Activated CD4-positive, alpha-beta memory T cell treated with anti-CD3 and anti-CD28 coated beads, Interleukin-2, amount 10 ng/mL, durations not matched to agents 7 days and 5 days (primary cell): ENCODE measurements around the gene NDUFS4. TPM values are rescaled to one million over a fixed set of nuclear protein-coding genes. Genes with fewer than 3 reads are reported as not detected.
A peak's percentile ranks its signal among the peaks of the same experiment; 100 is the strongest.
"Not testable (repeated sequence)": the region's sequence is repeated elsewhere in the genome, so short reads cannot be mapped to it uniquely, and the experiment has no call there.

Experiments used
- CTCF ChIA-PET: fragments of 350-600 bp; sonication (Branson Sonifier 250); formaldehyde crosslinking; loops from one replicate; lab custom pipeline; 2021; ENCODE audit warnings: antibody characterized with exemption, inconsistent platforms; lab: Charles Lee
- POLR2A ChIA-PET: fragments of 350-600 bp; sonication (Branson Sonifier 250); formaldehyde crosslinking; loops from one replicate; lab custom pipeline; 2021; ENCODE audit warnings: antibody characterized with exemption; lab: Charles Lee
- DNase-seq: peaks from one replicate; pipeline ENCODE4 v3.0.0-alpha.2; 2020
- H3K27ac Mint-ChIP-seq: one replicate; pipeline ENCODE4 v1.8.0; 2021; ENCODE audit warnings: mild to moderate bottlenecking, mixed read lengths
- H3K27me3 Mint-ChIP-seq: one replicate; pipeline ENCODE4 v1.8.0; 2021; ENCODE audit warnings: mixed read lengths
- H3K36me3 Mint-ChIP-seq: one replicate; pipeline ENCODE4 v1.8.0; 2021; ENCODE audit warnings: low read depth, mixed read lengths
- H3K4me1 Mint-ChIP-seq: one replicate; pipeline ENCODE4 v1.8.0; 2021; ENCODE audit warnings: mixed read lengths
- H3K4me3 Mint-ChIP-seq: one replicate; pipeline ENCODE4 v1.8.0; 2021; ENCODE audit warnings: mild to moderate bottlenecking, mixed read lengths
- H3K9me3 Mint-ChIP-seq: one replicate; pipeline ENCODE4 v1.8.0; 2021; ENCODE audit warnings: mixed read lengths
- total RNA-seq, 2 experiments: library from RNA; stranded (reverse); gene quantifications; one replicate each; pipeline ENCODE4 v1.2.3, GENCODE V29; 2021

Gene NDUFS4
- total RNA-seq = 10 to 100 TPM; 51.7 to 55.6 TPM

DNA sequence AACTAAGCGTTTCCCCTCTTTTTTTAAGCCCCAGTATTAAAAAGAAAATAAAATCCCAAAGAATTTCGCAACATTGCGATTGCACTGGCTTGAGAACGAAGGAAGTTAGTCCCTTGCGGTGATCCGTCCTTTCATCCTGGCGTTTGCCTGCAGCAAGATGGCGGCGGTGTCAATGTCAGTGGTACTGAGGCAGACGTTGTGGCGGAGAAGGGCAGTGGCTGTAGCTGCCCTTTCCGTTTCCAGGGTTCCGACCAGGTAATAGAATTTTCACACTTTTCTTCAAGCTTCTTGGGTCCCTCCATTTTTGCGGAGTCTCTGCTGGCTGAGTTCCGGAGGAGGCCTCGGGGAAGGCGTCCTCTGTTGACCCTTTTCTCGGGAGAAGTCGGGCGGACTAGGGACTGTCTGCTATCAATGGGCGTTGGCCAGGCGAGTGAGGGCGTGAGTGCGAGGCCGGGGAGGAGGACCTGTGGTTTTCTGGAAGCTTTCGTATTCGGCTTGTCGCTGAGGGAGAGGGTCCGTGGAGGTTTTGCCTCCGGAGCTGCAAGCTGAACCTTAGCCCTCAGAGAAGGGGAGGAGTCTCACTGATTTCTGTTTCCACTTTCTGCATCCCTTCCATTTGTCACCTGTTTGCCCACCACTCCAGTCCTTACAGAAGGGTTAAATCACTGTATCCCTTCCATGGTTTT, at the start of gene NDUFS4:
Gene NDUFS4, plus strand, starts transcription at position 134 of the 686 bp plus-strand sequence. Its CDS starts 24 bp downstream, at position 158.
- DNase-seq = peak; percentile 85
- Mint-ChIP-seq H3K27me3 (peaks cover 22% of the 10 kb centered on the region), H3K36me3 (peaks cover 11% of the 10 kb centered on the region), H3K4me3 (peak within 1 kb of the TSS; percentile 98), H3K27ac (peak within 1 kb of the TSS; percentile 88), H3K4me1 (peaks cover 26% of the 10 kb centered on the region), H3K9me3 (no peaks in the 10 kb centered on the region)
- ChIA-PET CTCF (no interaction called here), POLR2A (interaction anchor here (0.7 to 1.0 kb wide), 2 partner anchors 79 to 1234 kb away, joined by 3 to 4 read pairs; no protein-coding TSS in a partner anchor)

DNA sequence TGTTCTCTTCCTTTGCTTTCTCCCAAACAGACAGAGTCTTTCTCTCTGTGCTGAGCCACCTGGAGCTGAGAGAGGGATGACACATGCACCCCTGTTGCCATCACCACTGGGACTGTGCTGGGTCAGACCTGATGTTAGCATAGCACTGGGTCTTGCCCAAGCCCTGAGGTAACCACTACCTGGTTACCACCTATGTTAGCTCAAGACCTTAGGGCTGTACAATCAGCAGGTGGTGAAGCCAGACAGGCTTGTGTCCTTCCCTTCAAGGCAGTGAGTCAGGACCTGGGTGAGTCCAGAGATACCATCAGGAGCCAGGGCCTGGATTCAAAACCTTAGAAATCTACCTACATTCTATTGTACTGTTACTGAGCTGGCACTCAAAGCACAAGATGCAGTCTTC, 47.9 kb upstream of the NDUFS4 start:
- Mint-ChIP-seq H3K4me1 (no peaks in the 10 kb centered on the region), H3K36me3 (no peaks in the 10 kb centered on the region), H3K27ac (no peak overlapping the region), H3K9me3 (no peaks in the 10 kb centered on the region), H3K4me3 (no peak overlapping the region), H3K27me3 (peaks cover 2% of the 10 kb centered on the region)
- CTCF ChIA-PET = no interaction called here
- POLR2A ChIA-PET = no interaction called here
- DNase-seq = no peak

DNA sequence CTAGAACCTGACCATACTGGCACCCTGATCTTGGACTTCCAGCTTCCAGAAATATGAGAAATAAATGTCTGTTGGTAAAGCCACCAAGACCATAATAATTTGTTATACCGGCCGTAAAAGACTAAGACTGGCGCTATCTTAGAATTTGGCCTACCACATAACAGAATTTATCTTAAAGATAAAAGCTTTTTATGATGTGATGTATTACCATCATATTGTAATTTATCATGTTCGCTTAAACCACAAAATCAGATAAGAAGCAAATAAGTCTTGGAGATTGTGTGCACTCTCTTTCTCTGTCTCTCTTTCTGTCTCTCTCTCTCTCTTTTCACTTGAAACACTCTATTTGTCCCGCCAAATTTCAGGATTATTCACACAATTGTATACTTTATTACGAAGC, 44.5 kb upstream of the NDUFS4 start:
- Mint-ChIP-seq H3K36me3 (no peaks in the 10 kb centered on the region), H3K27me3 (peaks cover 2% of the 10 kb centered on the region), H3K4me1 (no peaks in the 10 kb centered on the region), H3K9me3 (no peaks in the 10 kb centered on the region), H3K27ac (no peak overlapping the region), H3K4me3 (no peak overlapping the region)
- POLR2A ChIA-PET = no interaction called here
- CTCF ChIA-PET = no interaction called here
- DNase-seq = no peak

DNA sequence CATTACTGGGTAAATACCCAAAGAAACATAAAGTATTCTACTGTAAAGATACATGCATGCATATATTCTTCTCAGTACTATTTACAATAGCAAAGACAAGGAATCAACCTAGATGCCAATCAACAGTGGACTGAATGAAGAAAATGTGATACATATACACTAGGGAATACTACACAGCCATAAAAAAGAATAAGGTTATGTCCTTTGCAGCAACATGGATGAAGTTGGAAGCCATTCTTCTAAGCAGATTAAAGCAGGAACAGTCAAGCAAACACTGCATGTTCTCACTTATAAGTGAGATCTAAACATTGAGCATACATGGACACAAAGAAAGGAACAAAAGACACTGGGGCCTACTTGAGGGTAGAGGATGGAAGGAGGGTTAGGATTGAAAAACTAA, 39.6 kb upstream of the NDUFS4 start:
- CTCF ChIA-PET = no interaction called here
- POLR2A ChIA-PET = no interaction called here
- H3K27me3 Mint-ChIP-seq = peaks cover 2% of the 10 kb centered on the region
- H3K4me1 Mint-ChIP-seq = no peaks in the 10 kb centered on the region
- H3K36me3 Mint-ChIP-seq = no peaks in the 10 kb centered on the region
- no peaks in the 10 kb centered on the region for H3K9me3 Mint-ChIP-seq
- H3K4me3 Mint-ChIP-seq = no peak overlapping the region
- H3K27ac Mint-ChIP-seq = no peak overlapping the region
- no peak for DNase-seq

DNA sequence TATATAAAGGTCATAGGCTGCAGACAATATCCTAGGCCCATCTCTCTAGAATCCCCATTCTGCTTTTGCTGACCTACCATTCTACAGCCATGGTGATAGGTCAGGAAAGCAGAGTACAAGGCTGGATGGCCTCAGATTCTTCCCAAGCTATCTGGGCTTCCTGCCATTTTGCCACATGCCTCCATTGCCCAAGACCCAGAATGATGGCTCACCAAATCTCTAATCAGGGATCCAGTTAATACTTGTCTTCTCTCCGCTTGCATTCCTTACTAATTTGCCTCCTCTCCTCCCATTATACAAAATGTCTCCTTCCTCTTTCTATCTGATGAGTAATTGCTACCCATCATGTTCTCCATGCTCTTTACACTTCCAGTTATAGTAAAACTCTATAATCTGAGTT, 22.7 kb upstream of the NDUFS4 start:
- Mint-ChIP-seq H3K27me3 (peaks cover 17% of the 10 kb centered on the region), H3K4me3 (no peak overlapping the region), H3K27ac (no peak overlapping the region), H3K36me3 (no peaks in the 10 kb centered on the region), H3K4me1 (no peaks in the 10 kb centered on the region), H3K9me3 (no peaks in the 10 kb centered on the region)
- DNase-seq = no peak
- ChIA-PET POLR2A (no interaction called here), CTCF (interaction anchor here (1.2 kb wide), 1 partner anchor 26 kb away, joined by 4 read pairs; no protein-coding TSS in a partner anchor)

DNA sequence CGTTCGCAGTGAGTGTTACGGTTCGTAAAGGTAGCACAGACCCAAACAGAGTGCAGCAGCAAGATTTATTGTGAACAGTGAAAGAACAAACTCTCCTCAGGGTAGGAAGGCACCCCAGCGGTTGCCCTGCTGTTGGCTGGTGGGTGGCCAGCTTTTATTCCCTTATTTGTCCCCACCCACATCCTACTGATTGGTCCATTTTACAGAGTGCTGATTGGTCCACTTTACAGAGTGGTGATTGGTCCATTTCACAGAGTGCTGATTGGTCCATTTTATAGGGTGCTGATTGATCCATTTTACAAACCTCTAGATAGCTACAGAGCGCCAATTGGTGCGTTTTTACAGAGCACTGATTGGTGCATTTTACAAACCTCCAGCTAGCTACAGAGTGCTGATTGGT, 19.7 kb upstream of the NDUFS4 start:
- CTCF ChIA-PET = not testable (repeated sequence)

DNA sequence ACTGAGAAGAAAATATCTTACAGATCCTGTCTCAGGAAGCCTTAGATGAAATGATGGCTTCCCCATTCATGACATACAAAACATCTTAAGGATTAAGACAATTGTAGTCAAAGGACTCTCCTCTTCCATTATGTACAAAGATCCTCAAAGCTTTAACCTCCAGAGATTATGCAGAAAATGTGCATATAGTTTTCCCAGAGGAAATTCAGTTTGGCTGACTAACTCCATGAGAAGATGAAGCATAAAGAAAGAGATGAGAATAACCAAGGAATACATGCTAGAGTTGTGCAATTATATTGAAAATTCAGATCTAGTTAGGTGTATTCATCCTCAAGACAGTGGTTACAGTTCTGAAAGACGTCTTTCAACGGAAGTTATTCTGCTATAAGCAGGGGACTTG, 18.6 kb upstream of the NDUFS4 start:
- no peaks in the 10 kb centered on the region for H3K9me3 Mint-ChIP-seq
- peaks cover 21% of the 10 kb centered on the region for H3K27me3 Mint-ChIP-seq
- H3K27ac Mint-ChIP-seq = no peak overlapping the region
- no peaks in the 10 kb centered on the region for H3K36me3 Mint-ChIP-seq
- CTCF ChIA-PET = no interaction called here
- no peak overlapping the region for H3K4me3 Mint-ChIP-seq
- no peak for DNase-seq
- H3K4me1 Mint-ChIP-seq = peaks cover 3% of the 10 kb centered on the region
- POLR2A ChIA-PET = no interaction called here

More for the DNA sequence above, 19.7 kb upstream of the NDUFS4 start:
- DNase-seq, H3K27ac Mint-ChIP-seq, H3K36me3 Mint-ChIP-seq, POLR2A ChIA-PET, H3K9me3 Mint-ChIP-seq, H3K4me1 Mint-ChIP-seq, H3K4me3 Mint-ChIP-seq: not testable (repeated sequence)
- peaks cover 21% of the 10 kb centered on the region for H3K27me3 Mint-ChIP-seq

DNA sequence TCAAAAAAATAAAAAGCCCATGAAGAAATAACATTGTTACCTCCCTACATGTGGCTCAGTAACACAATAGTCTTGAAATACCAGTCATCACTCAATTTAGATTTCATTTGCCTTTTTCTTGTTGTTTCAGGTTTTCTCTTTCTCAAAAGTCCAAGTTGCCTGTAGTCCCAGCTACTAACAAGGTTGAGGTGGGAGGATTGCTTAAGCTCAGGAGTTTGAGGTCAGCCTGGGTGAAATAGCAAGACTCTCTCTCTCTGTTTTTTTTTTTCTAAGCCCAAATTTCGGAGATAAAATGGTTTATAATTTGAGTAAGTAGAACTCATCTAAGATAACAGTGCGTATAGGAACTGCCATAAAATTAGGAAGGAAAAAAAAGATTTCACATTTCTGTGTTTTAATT, 17.5 kb upstream of the NDUFS4 start:
- H3K9me3 Mint-ChIP-seq = no peaks in the 10 kb centered on the region
- DNase-seq = no peak
- no peaks in the 10 kb centered on the region for H3K36me3 Mint-ChIP-seq
- H3K4me1 Mint-ChIP-seq = peaks cover 3% of the 10 kb centered on the region
- H3K27ac Mint-ChIP-seq = no peak overlapping the region
- ChIA-PET POLR2A (no interaction called here), CTCF (no interaction called here)
- H3K4me3 Mint-ChIP-seq = no peak overlapping the region
- H3K27me3 Mint-ChIP-seq = peaks cover 21% of the 10 kb centered on the region

DNA sequence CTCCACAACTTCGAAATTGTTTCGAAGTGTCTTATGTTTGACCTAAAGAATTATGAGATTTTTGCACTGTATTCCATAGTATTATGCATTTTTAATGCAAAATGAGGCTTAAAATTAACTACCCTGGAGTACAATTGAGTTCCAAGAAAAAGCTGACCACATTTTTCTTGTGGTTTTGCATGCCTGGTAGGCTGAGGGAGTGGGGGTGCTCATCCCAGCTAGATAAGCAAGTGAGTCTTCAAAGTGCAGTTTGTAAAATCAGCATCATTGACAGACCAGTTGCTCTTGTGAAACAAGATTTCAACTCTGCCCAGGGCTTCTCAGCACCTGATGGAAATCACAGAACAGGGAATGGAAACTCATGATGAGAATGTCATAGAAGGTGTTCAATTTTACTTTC, 17.0 kb upstream of the NDUFS4 start:
- no peaks in the 10 kb centered on the region for H3K9me3 Mint-ChIP-seq
- DNase-seq = no peak
- peaks cover 21% of the 10 kb centered on the region for H3K27me3 Mint-ChIP-seq
- POLR2A ChIA-PET = no interaction called here
- peaks cover 3% of the 10 kb centered on the region for H3K4me1 Mint-ChIP-seq
- CTCF ChIA-PET = no interaction called here
- H3K4me3 Mint-ChIP-seq = no peak overlapping the region
- no peak overlapping the region for H3K27ac Mint-ChIP-seq
- H3K36me3 Mint-ChIP-seq = no peaks in the 10 kb centered on the region

DNA sequence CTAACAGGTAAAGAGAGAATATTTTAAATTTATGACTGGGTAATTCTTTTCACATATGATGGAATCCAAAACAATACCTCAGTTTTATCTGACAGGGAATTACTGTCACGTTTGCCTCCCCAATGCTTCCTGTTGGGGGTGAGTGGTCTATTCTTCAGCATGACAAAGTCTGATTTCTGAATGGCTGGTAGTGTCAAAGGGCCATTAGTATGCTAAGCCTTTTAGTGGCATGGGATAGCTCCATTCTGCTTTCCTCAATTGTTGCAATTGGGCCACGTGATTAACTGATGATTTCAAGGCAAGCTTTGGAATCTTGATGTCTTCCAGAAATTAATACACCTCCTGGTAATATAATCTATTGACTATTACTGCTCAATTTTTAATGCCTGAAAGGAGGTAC, 14.7 kb upstream of the NDUFS4 start:
- Mint-ChIP-seq H3K4me3 (no peak overlapping the region), H3K9me3 (no peaks in the 10 kb centered on the region), H3K4me1 (peaks cover 3% of the 10 kb centered on the region), H3K36me3 (no peaks in the 10 kb centered on the region), H3K27me3 (peaks cover 16% of the 10 kb centered on the region), H3K27ac (no peak overlapping the region)
- POLR2A ChIA-PET = no interaction called here
- no peak for DNase-seq
- CTCF ChIA-PET = no interaction called here

DNA sequence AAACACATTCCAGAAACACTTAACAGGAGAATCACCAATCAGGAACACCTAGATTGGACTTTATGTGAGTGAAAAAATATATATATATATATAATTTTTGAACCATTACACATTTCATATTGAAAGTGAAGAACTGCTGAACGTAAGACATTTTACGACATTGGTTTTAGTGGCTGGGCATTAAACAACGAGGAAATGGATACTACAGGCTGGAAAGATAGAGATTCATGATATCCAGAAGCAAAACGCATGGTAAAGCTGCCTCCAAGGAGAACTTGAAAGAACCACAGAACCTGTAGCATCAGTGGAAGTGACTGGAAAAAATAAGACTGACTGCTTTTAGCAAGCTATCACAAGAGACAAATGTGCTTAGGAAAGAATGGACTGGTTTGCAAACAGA, 13.2 kb upstream of the NDUFS4 start:
- POLR2A ChIA-PET = no interaction called here
- H3K36me3 Mint-ChIP-seq = no peaks in the 10 kb centered on the region
- peaks cover 3% of the 10 kb centered on the region for H3K4me1 Mint-ChIP-seq
- no peaks in the 10 kb centered on the region for H3K9me3 Mint-ChIP-seq
- DNase-seq = no peak
- no peak overlapping the region for H3K4me3 Mint-ChIP-seq
- CTCF ChIA-PET = no interaction called here
- no peak overlapping the region for H3K27ac Mint-ChIP-seq
- peaks cover 12% of the 10 kb centered on the region for H3K27me3 Mint-ChIP-seq

DNA sequence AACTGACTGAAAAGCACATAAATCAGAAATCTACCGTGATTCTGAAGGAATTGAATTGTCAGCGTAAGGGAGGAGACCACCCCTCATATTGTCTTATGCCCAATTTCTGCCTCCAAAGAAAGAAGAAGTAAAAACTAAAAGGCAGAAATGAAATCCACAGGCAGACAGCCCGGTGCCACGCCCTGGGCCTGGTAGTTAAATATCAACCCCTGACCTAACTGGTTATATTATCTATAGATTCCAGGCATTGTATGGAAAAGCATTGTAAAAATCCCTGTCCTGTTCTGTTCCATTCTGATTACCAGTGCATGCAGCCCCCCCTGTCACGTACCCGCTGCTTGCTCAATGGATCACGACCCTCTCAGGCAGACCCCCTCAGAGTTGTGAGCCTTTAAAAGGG, 11.9 kb upstream of the NDUFS4 start:
- H3K27ac Mint-ChIP-seq, DNase-seq, POLR2A ChIA-PET, H3K36me3 Mint-ChIP-seq, H3K9me3 Mint-ChIP-seq, CTCF ChIA-PET, H3K4me1 Mint-ChIP-seq, H3K4me3 Mint-ChIP-seq: not testable (repeated sequence)
- peaks cover 13% of the 10 kb centered on the region for H3K27me3 Mint-ChIP-seq

DNA sequence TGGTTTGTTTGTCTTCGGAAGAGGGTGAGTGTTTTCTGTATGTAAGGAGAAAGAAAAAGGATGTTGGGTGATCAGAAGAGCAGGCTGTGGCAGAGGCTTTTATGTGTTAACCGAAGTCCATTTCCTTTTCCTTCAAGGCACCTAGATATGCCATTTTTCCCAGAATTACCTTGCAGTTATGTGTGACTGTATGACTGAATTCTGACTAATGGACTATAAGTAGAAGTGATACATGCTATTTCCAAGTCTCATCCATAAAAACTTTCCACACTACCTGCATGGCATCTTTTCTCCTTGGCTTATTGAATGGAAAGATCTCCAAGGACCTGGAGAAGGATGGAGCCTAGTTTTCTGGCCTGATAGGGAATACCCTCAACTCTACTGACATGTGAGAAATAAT, 10.6 kb upstream of the NDUFS4 start:
- H3K4me3 Mint-ChIP-seq = no peak overlapping the region
- no peaks in the 10 kb centered on the region for H3K36me3 Mint-ChIP-seq
- H3K9me3 Mint-ChIP-seq = no peaks in the 10 kb centered on the region
- CTCF ChIA-PET = no interaction called here
- no peaks in the 10 kb centered on the region for H3K4me1 Mint-ChIP-seq
- no peak overlapping the region for H3K27ac Mint-ChIP-seq
- POLR2A ChIA-PET = no interaction called here
- H3K27me3 Mint-ChIP-seq = peaks cover 19% of the 10 kb centered on the region
- no peak for DNase-seq

DNA sequence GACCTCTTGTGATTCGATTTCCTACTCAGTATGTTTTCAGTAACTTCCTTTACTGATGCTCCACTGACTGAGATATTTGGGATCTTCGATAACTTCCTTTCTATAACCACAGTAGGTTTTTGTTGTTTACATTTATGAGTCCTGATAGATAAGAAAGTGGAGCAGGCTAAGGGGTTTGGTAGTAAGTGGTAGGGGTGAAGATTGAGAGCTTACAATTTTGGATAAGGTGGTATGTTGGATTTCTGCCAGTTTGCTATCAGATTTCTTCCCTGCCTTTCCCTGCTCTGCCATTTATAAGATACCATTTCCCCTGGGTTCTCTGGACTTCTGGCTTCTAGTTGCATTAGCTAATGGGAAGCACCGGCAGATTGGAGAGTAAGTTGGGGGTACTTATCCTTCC, 7.9 kb upstream of the NDUFS4 start:
- ChIA-PET CTCF (no interaction called here), POLR2A (no interaction called here)
- H3K9me3 Mint-ChIP-seq = no peaks in the 10 kb centered on the region
- H3K4me1 Mint-ChIP-seq = no peaks in the 10 kb centered on the region
- DNase-seq = no peak
- no peak overlapping the region for H3K27ac Mint-ChIP-seq
- no peak overlapping the region for H3K4me3 Mint-ChIP-seq
- no peaks in the 10 kb centered on the region for H3K36me3 Mint-ChIP-seq
- H3K27me3 Mint-ChIP-seq = peaks cover 31% of the 10 kb centered on the region
